CD4-positive, alpha-beta memory T cell (primary cell): Measurements from ENCODE around the gene RNF212B. TPM values are rescaled to one million over a fixed set of nuclear protein-coding genes. Genes with fewer than 3 reads are reported as not detected.

Experiments used
- CTCF ChIA-PET: fragments of 350-600 bp; sonication (Branson Sonifier 250); formaldehyde crosslinking; loops from one replicate; lab custom pipeline; 2021; ENCODE audit warnings: inconsistent platforms; ENCODE audit not compliant: partially characterized antibody; lab: Charles Lee
- POLR2A ChIA-PET: fragments of 350-600 bp; sonication (Branson Sonifier 250); formaldehyde crosslinking; loops from one replicate; lab custom pipeline; 2021; ENCODE audit not compliant: partially characterized antibody; lab: Charles Lee
- DNase-seq, 5 donors: peaks; one replicate each; pipeline versions ENCODE4 v3.0.0 to v3.0.0-alpha.2; 2020 to 2022; ENCODE audit warnings: mixed read lengths in 1 of 5
- H3K27ac ChIP-seq: one replicate; pipeline ENCODE4 v1.7.0; 2013; ENCODE audit warnings: low read depth, low read length
- H3K27me3 ChIP-seq: 2 replicates; pipeline ENCODE4 v1.7.0; 2013; ENCODE audit warnings: mild to moderate bottlenecking, low read length, moderate library complexity; ENCODE audit not compliant: insufficient read depth
- H3K36me3 ChIP-seq: 2 replicates; pipeline ENCODE4 v1.7.0; 2013; ENCODE audit warnings: mild to moderate bottlenecking, low read length, moderate library complexity; ENCODE audit not compliant: insufficient read depth
- H3K4me1 ChIP-seq: 2 replicates; pipeline ENCODE4 v1.7.0; 2013; ENCODE audit warnings: mild to moderate bottlenecking, low read length, moderate library complexity; ENCODE audit not compliant: insufficient read depth
- H3K4me3 ChIP-seq, 2 donors: one replicate each; pipeline ENCODE4 v1.7.0; 2013; ENCODE audit warnings: low read length in 2 of 2, mild to moderate bottlenecking in 1 of 2
- H3K9me3 ChIP-seq, 2 donors: one replicate each; pipeline ENCODE4 v1.7.0; 2013; ENCODE audit warnings: low read length in 2 of 2, control low read depth in 1 of 2; ENCODE audit not compliant: control insufficient read depth in 1 of 2
- H3K27ac Mint-ChIP-seq, 7 donors: one replicate each; pipeline ENCODE4 v1.8.0; 2020 to 2021; ENCODE audit warnings: mixed read lengths in 7 of 7, mild to moderate bottlenecking in 6 of 7, inconsistent platforms in 3 of 7, moderate library complexity in 3 of 7
- H3K27me3 Mint-ChIP-seq, 2 donors: one replicate each; pipeline ENCODE4 v1.8.0; 2020 to 2021; ENCODE audit warnings: mixed read lengths in 2 of 2
- H3K36me3 Mint-ChIP-seq, 2 donors: one replicate each; pipeline ENCODE4 v1.8.0; 2020 to 2021; ENCODE audit warnings: mixed read lengths in 2 of 2, inconsistent platforms in 1 of 2, mild to moderate bottlenecking in 1 of 2
- H3K4me1 Mint-ChIP-seq, 4 donors: one replicate each; pipeline ENCODE4 v1.8.0; 2020 to 2021; ENCODE audit warnings: mixed read lengths in 4 of 4, mild to moderate bottlenecking in 1 of 4
- H3K4me3 Mint-ChIP-seq, 8 donors: one replicate each; pipeline ENCODE4 v1.8.0; 2020 to 2021; ENCODE audit warnings: mixed read lengths in 8 of 8, mild to moderate bottlenecking in 7 of 8, moderate library complexity in 6 of 8, inconsistent platforms in 3 of 8
- H3K9me3 Mint-ChIP-seq, 8 donors: one replicate each; pipeline ENCODE4 v1.8.0; 2020 to 2021; ENCODE audit warnings: mixed read lengths in 8 of 8, mild to moderate bottlenecking in 5 of 8, inconsistent platforms in 3 of 8, moderate library complexity in 1 of 8
- intact Hi-C: fragments of 100-400 bp; cut with micrococcal nuclease; formaldehyde crosslinking; loops from one replicate; pipeline ENCODE4 v1.15.1; 2023
- polyA plus RNA-seq, 2 donors: library from polyadenylated mRNA; unstranded; fragments of 300-500 nt; fragmentation: Illumina TruSeq; gene quantifications; one replicate each; pipeline ENCODE4 v1.2.3, GENCODE V29; 2021
- total RNA-seq, 2 experiments: library from RNA; stranded (reverse); gene quantifications; one replicate each; pipeline ENCODE4 v1.2.3, GENCODE V29; 2021

Gene RNF212B
- total and polyA plus RNA-seq, 4 experiments from 2014 or later, result not detected

DNA sequence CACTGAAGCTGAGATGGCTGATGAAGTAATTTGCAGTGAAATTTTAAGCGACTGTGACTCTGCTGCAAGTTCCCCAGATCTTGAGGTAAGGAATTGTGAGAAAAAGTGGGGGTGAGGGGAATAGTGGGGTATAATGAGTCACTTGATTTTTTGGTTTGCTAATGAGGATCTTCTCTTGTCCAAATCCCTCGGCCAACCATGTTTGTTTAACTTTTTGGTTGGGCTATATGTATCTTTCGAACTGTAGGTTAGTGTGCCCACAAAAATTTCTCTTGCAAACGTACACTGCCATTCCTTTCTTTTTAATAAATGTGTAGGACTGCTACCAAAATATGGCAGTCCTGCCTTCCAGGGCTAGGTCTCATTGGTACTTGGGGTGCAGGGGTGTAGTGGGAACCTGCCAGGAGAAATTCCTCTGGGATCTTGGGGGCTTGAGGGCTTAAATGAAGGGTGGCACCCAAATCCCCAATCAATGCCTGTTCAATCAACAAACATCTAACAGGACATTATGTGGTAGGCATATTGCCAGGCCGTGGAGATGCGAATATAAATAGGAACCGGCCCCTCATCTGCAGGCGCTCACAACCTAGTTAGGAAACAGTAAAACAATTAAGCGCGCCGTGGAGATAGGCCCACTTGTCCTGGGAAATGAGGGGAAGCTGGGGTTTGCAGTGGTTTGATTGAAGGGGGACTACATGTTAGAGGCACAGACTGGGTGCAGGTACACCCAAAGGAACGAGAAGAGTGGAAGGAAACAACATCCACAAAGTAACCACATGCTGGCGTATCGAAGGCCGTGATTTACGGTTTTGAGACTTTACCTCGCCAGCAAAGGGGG is 82.2 kb downstream of the RNF212B start:
- Mint-ChIP-seq H3K4me3 (peak overlapping the region; percentile 85 to 94 (median 90)), H3K36me3 (peaks cover 19 to 34% of the 10 kb centered on the region in 2 donors), H3K27me3 (peaks cover 0 to 2% of the 10 kb centered on the region in 2 donors), H3K9me3 (peaks cover 0 to 2% (median 0%) of the 10 kb centered on the region in 8 donors), H3K27ac (peak overlapping the region; percentile 90 to 99 (median 98)), H3K4me1 (peaks cover 18 to 37% (median 27%) of the 10 kb centered on the region in 4 donors)
- H3K9me3 ChIP-seq, result no peaks in the 10 kb centered on the region
- peak overlapping the region; percentile 4 to 73 for H3K4me3 ChIP-seq
- H3K27me3 ChIP-seq, result no peaks in the 10 kb centered on the region
- CTCF ChIA-PET, result interaction anchor here (0.9 to 5.7 kb wide), 12 partner anchors 9 to 251 kb away, joined by 3 to 93 read pairs (median 4); partner anchors contain the start of genes HOMEZ and PPP1R3E
- H3K27ac ChIP-seq, result peak overlapping the region; percentile 89
- peak in 1 of 5 donors; percentile 50 for DNase-seq
- POLR2A ChIA-PET, result interaction anchor here (0.9 to 9.1 kb wide), 19 partner anchors 8 to 922 kb away, joined by 3 to 373 read pairs (median 7); partner anchors contain the start of genes ACIN1, BCL2L2, C14orf119 and HOMEZ
- peaks cover 14% of the 10 kb centered on the region for H3K36me3 ChIP-seq
- intact Hi-C loops, result loop anchor here (10.0 kb wide), 1 partner anchor 725 kb away; the partner anchor contains the start of gene ABHD4
- peaks cover 29% of the 10 kb centered on the region for H3K4me1 ChIP-seq

DNA sequence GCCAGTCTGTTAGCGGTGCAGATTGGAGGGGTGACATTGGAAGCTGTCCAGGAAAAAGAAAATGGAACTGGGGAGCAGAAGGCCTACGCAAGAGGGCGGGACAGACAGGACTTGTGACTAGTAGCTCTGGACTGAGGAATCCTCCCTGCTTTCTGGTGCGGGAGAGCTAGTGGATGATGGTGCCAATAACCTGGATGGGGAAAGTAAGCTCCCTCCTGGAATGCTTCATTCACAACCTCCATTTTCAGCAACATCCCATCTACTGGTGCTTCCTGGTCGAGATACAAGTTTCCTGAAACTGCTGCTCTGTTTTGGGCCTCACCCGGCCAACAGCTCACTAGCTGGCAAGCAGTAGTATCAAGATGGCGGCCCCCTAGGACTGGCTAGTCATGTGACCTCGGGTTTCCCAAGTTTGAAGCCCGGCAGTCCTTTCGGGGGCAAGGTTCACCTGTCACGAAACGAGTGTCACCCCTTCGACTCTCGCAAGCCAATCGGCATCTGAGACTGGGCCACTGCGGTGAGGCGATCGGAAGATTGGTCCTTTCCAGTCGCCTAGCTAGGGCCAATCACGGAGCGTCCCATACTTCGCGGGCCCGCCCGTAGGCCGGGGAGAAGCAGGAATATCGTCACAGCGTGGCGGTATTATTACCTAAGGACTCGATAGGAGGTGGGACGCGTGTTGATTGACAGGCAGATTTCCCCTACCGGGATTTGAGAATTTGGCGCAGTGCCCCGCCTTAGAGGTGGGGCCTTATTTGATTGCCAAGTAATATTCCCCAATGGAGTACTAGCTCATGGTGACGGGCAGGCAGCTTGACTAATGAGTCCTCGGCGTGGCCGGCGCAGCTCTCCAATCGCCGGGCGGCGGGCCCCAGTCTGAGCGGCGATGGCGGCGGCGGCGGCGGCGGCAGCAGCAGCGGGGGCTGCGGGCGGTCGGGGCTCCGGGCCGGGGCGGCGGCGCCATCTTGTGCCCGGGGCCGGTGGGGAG is 83.1 kb downstream of the RNF212B start, which contains the start of gene PABPN1:
Gene PABPN1 (plus strand): TSS at position 874 of the 988 bp plus-strand sequence. CDS start 13 bp downstream, at position 887.
- peak within 1 kb of the TSS; percentile 91 to 94 (median 92) for H3K4me3 Mint-ChIP-seq
- Histone ChIP-seq H3K9me3 (no peaks in the 10 kb centered on the region), H3K4me3 (peak within 1 kb of the TSS; percentile 73 to 98), H3K4me1 (peaks cover 29% of the 10 kb centered on the region), H3K27me3 (no peaks in the 10 kb centered on the region), H3K36me3 (peaks cover 18% of the 10 kb centered on the region), H3K27ac (peak within 1 kb of the TSS; percentile 89)
- ChIA-PET POLR2A (interaction anchor here (0.8 to 9.1 kb wide), 31 partner anchors 9 to 1122 kb away, joined by 3 to 373 read pairs (median 5); partner anchors contain the start of genes ACIN1, AP1G2, BCL2L2 and C14orf119), CTCF (interaction anchor here (0.6 to 5.7 kb wide), 22 partner anchors 9 to 391 kb away, joined by 3 to 93 read pairs (median 4); partner anchors contain the start of genes HOMEZ and PPP1R3E)
- H3K27me3 Mint-ChIP-seq, result peaks cover 0 to 2% of the 10 kb centered on the region in 2 donors
- peaks cover 18 to 37% (median 27%) of the 10 kb centered on the region in 4 donors for H3K4me1 Mint-ChIP-seq
- H3K27ac Mint-ChIP-seq, result peak within 1 kb of the TSS; percentile 90 to 99 (median 98)
- peak; percentile 96 to 100 (median 99) for DNase-seq
- intact Hi-C loops, result loop anchor here (1.0 to 10.0 kb wide), 7 partner anchors 20 to 726 kb away; partner anchors contain the start of genes ABHD4, AP1G2, HOMEZ and NGDN
- peaks cover 0 to 2% (median 0%) of the 10 kb centered on the region in 8 donors for H3K9me3 Mint-ChIP-seq
- peaks cover 22 to 40% of the 10 kb centered on the region in 2 donors for H3K36me3 Mint-ChIP-seq

DNA sequence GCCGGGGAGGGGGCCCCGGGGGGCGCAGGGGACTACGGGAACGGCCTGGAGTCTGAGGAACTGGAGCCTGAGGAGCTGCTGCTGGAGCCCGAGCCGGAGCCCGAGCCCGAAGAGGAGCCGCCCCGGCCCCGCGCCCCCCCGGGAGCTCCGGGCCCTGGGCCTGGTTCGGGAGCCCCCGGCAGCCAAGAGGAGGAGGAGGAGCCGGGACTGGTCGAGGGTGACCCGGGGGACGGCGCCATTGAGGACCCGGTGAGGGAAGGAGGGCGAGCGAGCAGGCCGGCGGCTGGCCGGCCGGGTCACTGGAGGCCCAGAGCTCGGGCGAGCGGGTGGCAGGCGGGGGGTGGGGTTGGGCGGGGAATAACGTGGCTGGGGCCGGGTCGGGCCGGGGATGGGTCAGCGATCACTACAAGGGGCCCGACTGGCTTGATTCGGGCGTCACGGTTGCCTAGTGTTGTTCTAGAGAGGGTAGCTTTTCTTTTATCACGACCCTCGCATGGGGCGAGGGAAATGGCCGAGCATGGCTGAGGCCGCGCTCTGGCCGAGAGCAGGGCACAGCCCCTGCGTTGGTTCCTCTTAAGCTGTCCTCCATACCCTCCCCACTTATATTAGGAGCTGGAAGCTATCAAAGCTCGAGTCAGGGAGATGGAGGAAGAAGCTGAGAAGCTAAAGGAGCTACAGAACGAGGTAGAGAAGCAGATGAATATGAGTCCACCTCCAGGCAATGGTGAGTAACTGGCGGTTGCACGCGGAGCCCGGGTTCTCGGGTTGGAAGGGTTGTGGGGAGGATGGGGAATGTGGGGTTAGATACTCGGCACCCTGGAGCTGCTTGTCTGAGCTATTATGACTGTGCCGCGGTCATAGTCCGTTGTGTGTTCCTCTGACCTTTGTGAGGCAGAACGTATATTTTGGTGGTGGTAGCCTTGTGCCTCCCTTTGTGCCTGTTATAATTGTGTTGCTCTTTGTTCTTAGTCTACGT is 84.1 kb downstream of the RNF212B start:
- Histone ChIP-seq H3K4me3 (peak overlapping the region; percentile 63 to 98), H3K9me3 (no peaks in the 10 kb centered on the region), H3K27me3 (no peaks in the 10 kb centered on the region), H3K4me1 (peaks cover 29% of the 10 kb centered on the region), H3K27ac (peak overlapping the region; percentile 72), H3K36me3 (peaks cover 18% of the 10 kb centered on the region)
- Mint-ChIP-seq H3K4me3 (peak overlapping the region; percentile 90 to 92 (median 92)), H3K9me3 (peaks cover 0 to 2% (median 0%) of the 10 kb centered on the region in 8 donors), H3K27me3 (peaks cover 0 to 2% of the 10 kb centered on the region in 2 donors), H3K27ac (peak overlapping the region; percentile 89 to 96 (median 93)), H3K4me1 (peaks cover 20 to 37% (median 28%) of the 10 kb centered on the region in 4 donors), H3K36me3 (peaks cover 26 to 43% of the 10 kb centered on the region in 2 donors)
- DNase-seq, result peak; percentile 25 to 74 (median 34)
- intact Hi-C loops, result loop anchor here (1.0 to 10.0 kb wide), 7 partner anchors 21 to 727 kb away; partner anchors contain the start of genes ABHD4, AP1G2, HOMEZ and NGDN
- ChIA-PET POLR2A (interaction anchor here (0.9 to 9.1 kb wide), 26 partner anchors 11 to 1121 kb away, joined by 3 to 373 read pairs (median 5); partner anchors contain the start of genes ACIN1, AP1G2, BCL2L2 and C14orf119), CTCF (interaction anchor here (1.0 to 5.7 kb wide), 21 partner anchors 9 to 392 kb away, joined by 3 to 93 read pairs (median 5); partner anchors contain the start of genes ACIN1, C14orf119, CEBPE and HOMEZ)

Other genes starting within 250 kb of the RNF212B start
- gene C14orf93, start 227.8 kb upstream of the RNF212B start, total RNA-seq, result 10 to 100 TPM; 13.2 to 13.3 TPM
- 1 to 10 TPM; 6.0 to 7.9 TPM for gene C14orf93, start 227.8 kb upstream of the RNF212B start, polyA plus RNA-seq
- 10 to 100 TPM; 31.4 to 33.6 TPM for gene PSMB5, start 203.0 kb upstream of the RNF212B start, total RNA-seq
- gene PSMB5, start 203.0 kb upstream of the RNF212B start, polyA plus RNA-seq, result 10 to 100 TPM; 52.9 to 56.6 TPM
- not detected for gene PSMB11, start 195.7 kb upstream of the RNF212B start, total RNA-seq
- not detected for gene PSMB11, start 195.7 kb upstream of the RNF212B start, polyA plus RNA-seq
- gene CDH24, start 180.4 kb upstream of the RNF212B start, total RNA-seq, result 1 to 10 TPM; 1.3 to 1.6 TPM
- gene CDH24, start 180.4 kb upstream of the RNF212B start, polyA plus RNA-seq, result under 1 TPM; 0.15 to 0.53 TPM
- 100 to 1,000 TPM; 317 to 327 TPM for gene ACIN1, start 142.8 kb upstream of the RNF212B start, total RNA-seq
- 10 to 100 TPM in 1 of 2 donors, 1 to 10 TPM in 1; 1.2 to 20.5 TPM for gene ACIN1, start 142.8 kb upstream of the RNF212B start, polyA plus RNA-seq
- 10 to 100 TPM; 49.7 to 54.0 TPM for gene C14orf119, start 142.4 kb upstream of the RNF212B start, total RNA-seq
- gene C14orf119, start 142.4 kb upstream of the RNF212B start, polyA plus RNA-seq, result 100 to 1,000 TPM in 1 of 2 donors, 10 to 100 TPM in 1; 80.1 to 147 TPM
- not detected for gene CIROP, start 132.9 kb upstream of the RNF212B start, total RNA-seq
- gene CIROP, start 132.9 kb upstream of the RNF212B start, polyA plus RNA-seq, result not detected
- gene CEBPE, start 118.7 kb upstream of the RNF212B start, total RNA-seq, result under 1 TPM; 0.69 to 0.84 TPM
- gene CEBPE, start 118.7 kb upstream of the RNF212B start, polyA plus RNA-seq, result under 1 TPM; 0.16 to 0.35 TPM
- gene SLC7A8, start 54.3 kb upstream of the RNF212B start, total RNA-seq, result 1 to 10 TPM; 2.4 to 4.1 TPM
- under 1 TPM; 0.56 to 0.62 TPM for gene SLC7A8, start 54.3 kb upstream of the RNF212B start, polyA plus RNA-seq
- 10 to 100 TPM; 21.0 to 21.7 TPM for gene HOMEZ, start 48.2 kb downstream of the RNF212B start, total RNA-seq
- gene HOMEZ, start 48.2 kb downstream of the RNF212B start, polyA plus RNA-seq, result 1 to 10 TPM; 1.5 to 5.7 TPM
- 10 to 100 TPM; 82.3 to 87.3 TPM for gene PPP1R3E, start 64.9 kb downstream of the RNF212B start, total RNA-seq
- 1 to 10 TPM; 1.3 to 2.9 TPM for gene PPP1R3E, start 64.9 kb downstream of the RNF212B start, polyA plus RNA-seq
- 1 to 10 TPM; 2.0 to 3.6 TPM for gene BCL2L2, start 68.9 kb downstream of the RNF212B start, total RNA-seq
- not detected for gene BCL2L2, start 68.9 kb downstream of the RNF212B start, polyA plus RNA-seq
- gene PABPN1, start 83.5 kb downstream of the RNF212B start, total RNA-seq, result 100 to 1,000 TPM; 194 to 196 TPM
- 100 to 1,000 TPM in 1 of 2 donors, 10 to 100 TPM in 1; 91.7 to 125 TPM for gene PABPN1, start 83.5 kb downstream of the RNF212B start, polyA plus RNA-seq
- 10 to 100 TPM; 19.8 to 21.1 TPM for gene SLC22A17, start 115.0 kb downstream of the RNF212B start, total RNA-seq
- 1 to 10 TPM; 2.9 to 3.9 TPM for gene SLC22A17, start 115.0 kb downstream of the RNF212B start, polyA plus RNA-seq
- not detected for gene EFS, start 127.2 kb downstream of the RNF212B start, total RNA-seq
- not detected for gene EFS, start 127.2 kb downstream of the RNF212B start, polyA plus RNA-seq
- not detected for gene IL25, start 134.9 kb downstream of the RNF212B start, total RNA-seq
- not detected for gene IL25, start 134.9 kb downstream of the RNF212B start, polyA plus RNA-seq
- not detected for gene CMTM5, start 139.1 kb downstream of the RNF212B start, total RNA-seq
- not detected for gene CMTM5, start 139.1 kb downstream of the RNF212B start, polyA plus RNA-seq
- not detected for gene MYH6, start 170.3 kb downstream of the RNF212B start, total RNA-seq
- not detected for gene MYH6, start 170.3 kb downstream of the RNF212B start, polyA plus RNA-seq
- not detected for gene MYH7, start 197.7 kb downstream of the RNF212B start, total RNA-seq
- gene MYH7, start 197.7 kb downstream of the RNF212B start, polyA plus RNA-seq, result not detected
- gene NGDN, start 231.8 kb downstream of the RNF212B start, total RNA-seq, result 10 to 100 TPM; 60.7 to 63.5 TPM
- 10 to 100 TPM; 61.0 to 95.1 TPM for gene NGDN, start 231.8 kb downstream of the RNF212B start, polyA plus RNA-seq